WERI-Rb-1 (cell line): Measurements from ENCODE around the gene RAP2A.

Source experiments
- DNase-seq: peaks from one replicate; pipeline ENCODE4 v3.0.0-alpha.2; 2020
- H3K27ac ChIP-seq: fragments of 250-450 bp; sonication (Bioruptor Pico); 2 replicates; pipeline ENCODE4 v1.5.1; 2020; ENCODE audit warnings: mild to moderate bottlenecking, moderate library complexity
- H3K27me3 ChIP-seq: fragments of 250-450 bp; sonication (Bioruptor Pico); 2 replicates; pipeline ENCODE4 v1.5.1; 2021; ENCODE audit warnings: mild to moderate bottlenecking, low read depth, moderate library complexity; ENCODE audit not compliant: insufficient read depth, severe bottlenecking
- H3K36me3 ChIP-seq: fragments of 250-450 bp; sonication (Bioruptor Pico); 2 replicates; pipeline ENCODE4 v1.5.1; 2020; ENCODE audit warnings: mild to moderate bottlenecking, moderate library complexity
- H3K4me3 ChIP-seq: 2 replicates; pipeline ENCODE4 v1.5.1; 2011; ENCODE audit warnings: low read depth, mild to moderate bottlenecking, control low read depth, low read length
- H3K9me3 ChIP-seq: fragments of 250-450 bp; sonication (Bioruptor Pico); 2 replicates; pipeline ENCODE4 v1.5.1; 2021; ENCODE audit warnings: mild to moderate bottlenecking, moderate library complexity; ENCODE audit not compliant: severe bottlenecking
- CTCF ChIP-seq: IDR thresholded peaks from 2 replicates; pipeline ENCODE4 v1.5.1; 2011; ENCODE audit warnings: low read depth, mild to moderate bottlenecking, control low read depth, inconsistent platforms, low read length

Gene RAP2A

GRCh38 chr13:97408938-97409337 is 25.0 kb upstream of the RAP2A start:
- Histone ChIP-seq H3K27ac (no peak overlapping the region), H3K9me3 (no peaks in the 10 kb centered on the region), H3K27me3 (no peaks in the 10 kb centered on the region), H3K4me3 (no peak overlapping the region), H3K36me3 (no peaks in the 10 kb centered on the region)
- no peak for DNase-seq
- TF ChIP-seq CTCF = no peak

GRCh38 chr13:97411984-97412383 is 22.0 kb upstream of the RAP2A start:
- Histone ChIP-seq H3K36me3 (no peaks in the 10 kb centered on the region), H3K27ac (no peak overlapping the region), H3K4me3 (no peak overlapping the region), H3K27me3 (no peaks in the 10 kb centered on the region), H3K9me3 (no peaks in the 10 kb centered on the region)
- no peak for TF ChIP-seq CTCF
- DNase-seq = no peak

- H3K27me3 ChIP-seq = no peaks in the 10 kb centered on the region
- H3K27ac ChIP-seq = no peak overlapping the region
- DNase-seq = no peak
- no peaks in the 10 kb centered on the region for H3K9me3 ChIP-seq
- H3K4me3 ChIP-seq = no peak overlapping the region
- no peaks in the 10 kb centered on the region for H3K36me3 ChIP-seq
- no peak for TF ChIP-seq CTCF
Measured at GRCh38 chr13:97413694-97414093, 20.3 kb upstream of the RAP2A start.

GRCh38 chr13:97414392-97414791 is 19.6 kb upstream of the RAP2A start:
- DNase-seq = no peak
- Histone ChIP-seq H3K36me3 (no peaks in the 10 kb centered on the region), H3K4me3 (no peak overlapping the region), H3K27me3 (no peaks in the 10 kb centered on the region), H3K9me3 (no peaks in the 10 kb centered on the region), H3K27ac (no peak overlapping the region)
- TF ChIP-seq CTCF = no peak

GRCh38 chr13:97417698-97418097 is 16.3 kb upstream of the RAP2A start:
- no peak overlapping the region for H3K4me3 ChIP-seq
- no peak for DNase-seq

More at GRCh38 chr13:97417698-97418097, 16.3 kb upstream of the RAP2A start:
- no peak for TF ChIP-seq CTCF
- Histone ChIP-seq H3K27ac (no peak overlapping the region), H3K36me3 (no peaks in the 10 kb centered on the region), H3K27me3 (no peaks in the 10 kb centered on the region), H3K9me3 (no peaks in the 10 kb centered on the region)
